PC-9 (cell line): Measurements from ENCODE around the gene TKTL2. TPM values are rescaled to one million over a fixed set of nuclear protein-coding genes. Genes with fewer than 3 reads are reported as not detected.

Experiments
- BruUV-seq: library from RNA; stranded (reverse); fragments of 400-500 nt; replicated peaks from 2 replicates; lab custom pipeline; 2021; lab: Mats Ljungman, UMichigan
- CTCF ChIA-PET: fragments of 300-600 bp; sonication (Branson Sonifier 250); formaldehyde crosslinking; loops from one replicate; lab custom pipeline; 2022; ENCODE audit warnings: antibody characterized with exemption; lab: Charles Lee
- POLR2A ChIA-PET: fragments of 300-600 bp; sonication (Branson Sonifier 250); formaldehyde crosslinking; loops from one replicate; lab custom pipeline; 2022; ENCODE audit warnings: antibody characterized with exemption; ENCODE audit not compliant: unreplicated experiment; lab: Charles Lee
- DNase-seq, 2 experiments: peaks; one replicate each; pipeline versions ENCODE4 v3.0.0 to v3.0.0-alpha.2; 2015 to 2022; ENCODE audit warnings: mixed read lengths in 1 of 2
- H2AFZ ChIP-seq: fragments of 200-600 bp; sonication (generic); 2 replicates; pipeline ENCODE4 v1.8.1; 2017; ENCODE audit warnings: antibody characterized with exemption
- H3F3A ChIP-seq: fragments of 200-600 bp; sonication (generic); 2 replicates; pipeline ENCODE4 v1.8.1; 2017; ENCODE audit warnings: antibody characterized with exemption, mild to moderate bottlenecking, low read depth; ENCODE audit not compliant: insufficient read depth
- H3K27ac ChIP-seq: fragments of 200-600 bp; sonication (generic); 2 replicates; pipeline ENCODE4 v1.6.1; 2016; ENCODE audit warnings: mixed run types
- H3K27me3 ChIP-seq: fragments of 200-600 bp; sonication (generic); 2 replicates; pipeline ENCODE4 v1.6.1; 2016; ENCODE audit warnings: low read depth, mixed run types; ENCODE audit not compliant: insufficient read depth
- H3K36me3 ChIP-seq: fragments of 200-600 bp; sonication (generic); 2 replicates; pipeline ENCODE4 v1.6.1; 2016; ENCODE audit warnings: low read depth, mixed run types
- H3K4me1 ChIP-seq: fragments of 200-600 bp; sonication (generic); replicated peaks from 2 replicates; pipeline ENCODE4 v1.6.1; 2016; ENCODE audit warnings: mixed run types; ENCODE audit not compliant: insufficient read depth
- H3K4me2 ChIP-seq: fragments of 200-600 bp; sonication (generic); 2 replicates; pipeline ENCODE4 v1.6.1; 2017; ENCODE audit warnings: mixed run types
- H3K4me3 ChIP-seq: fragments of 200-600 bp; sonication (generic); 2 replicates; pipeline ENCODE4 v1.6.1; 2016; ENCODE audit warnings: mixed run types
- H3K79me2 ChIP-seq: fragments of 200-600 bp; sonication (generic); 2 replicates; pipeline ENCODE4 v1.6.1; 2017; ENCODE audit warnings: low read depth, mixed run types
- H3K9me2 ChIP-seq: fragments of 200-600 bp; sonication (generic); 2 replicates; pipeline ENCODE4 v1.8.1; 2017; ENCODE audit warnings: mild to moderate bottlenecking; ENCODE audit not compliant: insufficient read depth
- H3K9me3 ChIP-seq: fragments of 200-600 bp; sonication (generic); 2 replicates; pipeline ENCODE4 v1.8.1; 2016; ENCODE audit warnings: low read depth; ENCODE audit not compliant: insufficient read depth
- H4K20me1 ChIP-seq: fragments of 200-600 bp; sonication (generic); 2 replicates; pipeline ENCODE4 v1.8.1; 2017; ENCODE audit not compliant: insufficient read depth
- CTCF ChIP-seq: fragments of 200-600 bp; sonication (generic); conservative IDR thresholded peaks from 2 replicates; pipeline ENCODE4 v1.6.1; 2017; ENCODE audit warnings: mixed run types, antibody characterized with exemption, mild to moderate bottlenecking, moderate library complexity
- EZH2 ChIP-seq: fragments of 200-600 bp; sonication (generic); IDR thresholded peaks from 2 replicates; pipeline ENCODE4 v1.8.0; 2017; ENCODE audit warnings: antibody characterized with exemption, low read depth
- intact Hi-C: fragments of 100-400 bp; cut with micrococcal nuclease; formaldehyde crosslinking; loops from one replicate; pipeline ENCODE4 v1.10.0; 2022; ENCODE audit not compliant: unreplicated experiment
- total RNA-seq: library from RNA; stranded (reverse); gene quantifications from 2 replicates; pipeline ENCODE4 v1.2.3, GENCODE V29; 2021

Gene TKTL2
- total RNA-seq, 1 experiment from 2014 or later: not detected

- Histone ChIP-seq H3K4me2 (no peak overlapping the region), H3K4me1 (no peaks in the 10 kb centered on the region), H4K20me1 (no peaks in the 10 kb centered on the region), H3K9me3 (no peaks in the 10 kb centered on the region), H3K36me3 (no peaks in the 10 kb centered on the region), H2AFZ (no peak overlapping the region), H3K79me2 (no peaks in the 10 kb centered on the region), H3K27ac (no peak overlapping the region), H3F3A (no peaks in the 10 kb centered on the region), H3K9me2 (no peaks in the 10 kb centered on the region), H3K27me3 (no peaks in the 10 kb centered on the region), H3K4me3 (no peak overlapping the region)
- ChIA-PET CTCF (no interaction called here), POLR2A (no interaction called here)
- intact Hi-C loops: no loop called here
- TF ChIP-seq CTCF (no peak), EZH2 (no peak)
- DNase-seq: no peak
- no TSS peak for BruUV-seq
Measured at GRCh38 chr4:163473130-163473529, 424 bp downstream of the TKTL2 start.

- H3K79me2 ChIP-seq: no peaks in the 10 kb centered on the region
- ChIA-PET CTCF (no interaction called here), POLR2A (no interaction called here)
- no peak overlapping the region for H3K27ac ChIP-seq
- H3K36me3 ChIP-seq: no peaks in the 10 kb centered on the region
- no peaks in the 10 kb centered on the region for H4K20me1 ChIP-seq
- BruUV-seq: no TSS peak
- no peak overlapping the region for H3K4me3 ChIP-seq
- H2AFZ ChIP-seq: no peak overlapping the region
- no peaks in the 10 kb centered on the region for H3K27me3 ChIP-seq
- no peaks in the 10 kb centered on the region for H3K9me2 ChIP-seq
- TF ChIP-seq EZH2: no peak
- TF ChIP-seq CTCF: no peak
- H3F3A ChIP-seq: no peaks in the 10 kb centered on the region
- DNase-seq: no peak
- intact Hi-C loops: no loop called here
- H3K4me2 ChIP-seq: no peak overlapping the region
- no peaks in the 10 kb centered on the region for H3K9me3 ChIP-seq
- no peaks in the 10 kb centered on the region for H3K4me1 ChIP-seq
Measured at GRCh38 chr4:163470391-163470790, 3.2 kb downstream of the TKTL2 start.

GRCh38 chr4:163467082-163467770 lies 6.3 kb downstream of the TKTL2 start:
- no TSS peak for BruUV-seq
- H3K9me3 ChIP-seq: no peaks in the 10 kb centered on the region
- no peak overlapping the region for H3K4me2 ChIP-seq
- no peaks in the 10 kb centered on the region for H3K9me2 ChIP-seq
- no peaks in the 10 kb centered on the region for H3K27me3 ChIP-seq
- H3K79me2 ChIP-seq: no peaks in the 10 kb centered on the region
- no peak overlapping the region for H3K27ac ChIP-seq
- H3F3A ChIP-seq: no peaks in the 10 kb centered on the region
- no peak for DNase-seq
- CTCF ChIA-PET: no interaction called here
- no peak overlapping the region for H2AFZ ChIP-seq
- intact Hi-C loops: no loop called here
- POLR2A ChIA-PET: no interaction called here
- H3K4me1 ChIP-seq: no peaks in the 10 kb centered on the region
- H3K36me3 ChIP-seq: no peaks in the 10 kb centered on the region
- TF ChIP-seq CTCF (no peak), EZH2 (no peak)
- H4K20me1 ChIP-seq: no peaks in the 10 kb centered on the region
- no peak overlapping the region for H3K4me3 ChIP-seq
